Keratinocyte (primary cell): ENCODE data around the gene ZMIZ1. TPM values are rescaled to one million over a fixed set of nuclear protein-coding genes. Genes with fewer than 3 reads are reported as not detected.

Experiments
- DNase-seq: peaks from one replicate; pipeline ENCODE4 v3.0.0-alpha.2; 2011; ENCODE audit warnings: low read depth, missing footprints, low spot score
- FAIRE-seq: peaks from 2 replicates; lab custom pipeline; 2011; peaks lifted over from hg19 to GRCh38; lab: Jason Lieb, UNC
- H2AFZ ChIP-seq: 2 replicates; pipeline ENCODE4 v1.6.0; 2012; ENCODE audit warnings: low read length, control low read depth, inconsistent platforms; ENCODE audit not compliant: control insufficient read depth
- H3K27ac ChIP-seq: 2 replicates; pipeline ENCODE4 v1.5.1; 2011; ENCODE audit warnings: low read length; ENCODE audit not compliant: control insufficient read depth, insufficient read depth
- H3K27me3 ChIP-seq: 3 replicates; pipeline ENCODE4 v1.6.0; 2011; ENCODE audit warnings: low read length; ENCODE audit not compliant: control insufficient read depth, insufficient read depth; ENCODE audit errors: extremely low read depth
- H3K36me3 ChIP-seq, 2 experiments: 2 replicates in 1 of 2; 3 replicates in 1 of 2; pipeline ENCODE4 v1.5.1; 2011; ENCODE audit warnings: low read length in 2 of 2, mild to moderate bottlenecking in 1 of 2; ENCODE audit not compliant: control insufficient read depth in 2 of 2, insufficient read depth in 2 of 2; ENCODE audit errors: extremely low read depth in 1 of 2
- H3K4me1 ChIP-seq: 3 replicates; pipeline ENCODE4 v1.5.1; 2011; ENCODE audit warnings: low read length; ENCODE audit not compliant: control insufficient read depth, insufficient read depth; ENCODE audit errors: extremely low read depth
- H3K4me2 ChIP-seq: 3 replicates; pipeline ENCODE4 v1.6.0; 2011; ENCODE audit warnings: low read depth, low read length; ENCODE audit not compliant: control insufficient read depth, insufficient read depth; ENCODE audit errors: extremely low read depth
- H3K4me3 ChIP-seq, 3 experiments: fragments of 200-600 bp in 1 of 3; sonication (generic) in 1 of 3; 2 replicates in 2 of 3; 3 replicates in 1 of 3; pipeline ENCODE4 v1.5.1; 2011 to 2016; ENCODE audit warnings: low read length in 3 of 3, mild to moderate bottlenecking in 3 of 3, control low read depth in 2 of 3, inconsistent platforms in 1 of 3, low read depth in 1 of 3, mixed read lengths in 1 of 3, mixed run types in 1 of 3, moderate library complexity in 1 of 3; ENCODE audit not compliant: control insufficient read depth in 2 of 3, insufficient read depth in 2 of 3; ENCODE audit errors: extremely low read depth in 1 of 3
- H3K79me2 ChIP-seq: 2 replicates; pipeline ENCODE4 v1.6.0; 2012; ENCODE audit warnings: low read length; ENCODE audit not compliant: control insufficient read depth, insufficient read depth
- H3K9ac ChIP-seq: 3 replicates; pipeline ENCODE4 v1.6.0; 2011; ENCODE audit warnings: low read length; ENCODE audit not compliant: control insufficient read depth, insufficient read depth; ENCODE audit errors: extremely low read depth
- H3K9me1 ChIP-seq: 3 replicates; pipeline ENCODE4 v1.6.0; 2011; ENCODE audit warnings: low read length; ENCODE audit not compliant: control insufficient read depth, insufficient read depth; ENCODE audit errors: extremely low read depth
- H3K9me3 ChIP-seq: 2 replicates; pipeline ENCODE4 v1.5.1; 2012; ENCODE audit warnings: low read depth, low read length; ENCODE audit not compliant: control insufficient read depth
- H4K20me1 ChIP-seq: 3 replicates; pipeline ENCODE4 v1.6.0; 2011; ENCODE audit warnings: low read length; ENCODE audit not compliant: control insufficient read depth, insufficient read depth; ENCODE audit errors: extremely low read depth
- CTCF ChIP-seq, 3 experiments: IDR thresholded peaks in 1 of 3; conservative IDR thresholded peaks in 1 of 3; optimal IDR thresholded peaks in 1 of 3; 2 replicates in 2 of 3; 3 replicates in 1 of 3; pipeline versions ENCODE3 to v1.5.1; 2011; ENCODE audit warnings: low read length in 3 of 3, mild to moderate bottlenecking in 3 of 3, moderate library complexity in 2 of 3, control low read depth in 1 of 3, inconsistent platforms in 1 of 3; ENCODE audit not compliant: insufficient read depth in 2 of 3; ENCODE audit errors: extremely low read depth in 1 of 3
- EZH2 ChIP-seq: IDR thresholded peaks from one replicate; pipeline ENCODE4 v1.6.1; 2012; ENCODE audit warnings: inconsistent platforms, mild to moderate bottlenecking, low read length, moderate library complexity
- dilution Hi-C: fragments of 300-500 bp; cut with MboI; formaldehyde crosslinking; loops from one replicate; pipeline ENCODE4 v1.7.0; 2020; ENCODE audit warnings: low sequenced_read_pairs; ENCODE audit not compliant: extremely low pct_ligation_motif_present
- polyA plus RNA-seq, 5 experiments: library from polyadenylated mRNA; depleted of rRNA in 3 of 5; stranded (reverse) in 3 of 5; stranded (forward) in 1 of 5; unstranded in 1 of 5; fragments of >200 nt; gene quantifications; 1 replicate in 1 of 5; 2 replicates in 3 of 5; 3 replicates in 1 of 5; pipeline versions ENCODE4 v1.2.1 to v1.2.3, GENCODE V29; 2011 to 2012; ENCODE audit warnings: missing spikeins in 2 of 5, low read depth in 1 of 5, low replicate concordance in 1 of 5

The ZMIZ1 gene
- polyA plus RNA-seq, 1 donor (not counting 4 experiments of a cell fraction or from before 2014, with no cell fraction given): 1.8 TPM

GRCh38 chr10:79344502-79345195 lies 275.9 kb downstream of the ZMIZ1 start:
- dilution Hi-C loops: no loop called here
- peaks cover 8 to 13% of the 10 kb centered on the region in 2 experiments for H3K36me3 ChIP-seq
- FAIRE-seq (no peak), DNase-seq (no peak)
- H3K9me3 ChIP-seq: no peaks in the 10 kb centered on the region
- H2AFZ ChIP-seq: no peak overlapping the region
- TF ChIP-seq EZH2 (no peak), CTCF (optimal IDR thresholded peaks at IDR 0.05 in 1 of 3, IDR thresholded peaks at IDR 0.05 in 1 of 3, conservative IDR thresholded peaks at IDR 0.05 in 1 of 3; ENCODE audit: extremely low read depth in 1 of 3, insufficient read depth in 2 of 3, low read length in 3 of 3) (no peak)
- no peak overlapping the region for H3K27ac ChIP-seq
- peaks cover 11% of the 10 kb centered on the region for H4K20me1 ChIP-seq
- no peak overlapping the region for H3K4me2 ChIP-seq
- H3K9ac ChIP-seq: no peak overlapping the region
- H3K79me2 ChIP-seq: peaks cover 23% of the 10 kb centered on the region
- no peak overlapping the region for H3K4me3 ChIP-seq
- H3K4me1 ChIP-seq: peaks cover 24% of the 10 kb centered on the region
- H3K9me1 ChIP-seq: peaks cover 2% of the 10 kb centered on the region
- H3K27me3 ChIP-seq: no peaks in the 10 kb centered on the region

- dilution Hi-C loops: no loop called here
- H3K9ac ChIP-seq: no peak overlapping the region
- no peak overlapping the region for H3K27ac ChIP-seq
- DNase-seq: no peak
- no peak for FAIRE-seq
- H3K79me2 ChIP-seq: peaks cover 31% of the 10 kb centered on the region
- H3K4me3 ChIP-seq: no peak overlapping the region
- peaks cover 12% of the 10 kb centered on the region for H4K20me1 ChIP-seq
- H3K4me1 ChIP-seq: peaks cover 30% of the 10 kb centered on the region
- no peaks in the 10 kb centered on the region for H3K9me3 ChIP-seq
- TF ChIP-seq EZH2 (no peak), CTCF (optimal IDR thresholded peaks at IDR 0.05 in 1 of 3, IDR thresholded peaks at IDR 0.05 in 1 of 3, conservative IDR thresholded peaks at IDR 0.05 in 1 of 3; ENCODE audit: extremely low read depth in 1 of 3, insufficient read depth in 2 of 3, low read length in 3 of 3) (no peak)
- peaks cover 4% of the 10 kb centered on the region for H3K9me1 ChIP-seq
- peaks cover 15 to 20% of the 10 kb centered on the region in 2 experiments for H3K36me3 ChIP-seq
- H2AFZ ChIP-seq: no peak overlapping the region
- H3K4me2 ChIP-seq: no peak overlapping the region
- H3K27me3 ChIP-seq: no peaks in the 10 kb centered on the region
Observed at GRCh38 chr10:79345241-79346011, 276.7 kb downstream of the ZMIZ1 start.
